ENCODE results near the gene DLGAP1. TPM values are rescaled to one million over a fixed set of nuclear protein-coding genes. Genes with fewer than 3 reads are reported as not detected.

The DLGAP1 gene
- total RNA-seq, 1 experiment from 2014 or later: 23.2 TPM

DNA sequence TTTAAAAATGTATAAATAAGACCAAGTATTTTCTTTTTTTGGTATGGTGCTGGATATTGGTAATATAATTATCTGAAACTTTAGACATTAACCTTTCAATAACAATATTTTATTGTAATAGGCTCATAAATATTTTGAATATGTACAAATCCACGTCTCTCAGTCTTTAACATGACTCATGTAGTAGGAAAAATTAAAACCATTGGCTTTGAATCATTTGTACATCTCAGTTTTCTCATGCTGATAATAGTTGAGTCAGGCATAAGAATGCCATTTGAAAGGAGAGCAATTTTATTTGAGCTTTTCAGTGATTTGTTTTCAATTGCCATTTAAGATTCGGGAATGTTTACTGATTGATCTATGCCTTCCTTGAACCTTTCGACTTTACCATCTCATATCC, 640.3 kb downstream of the DLGAP1 start:
- Histone ChIP-seq H3K14ac (ENCODE audit: insufficient read depth, low read length) (no peak overlapping the region), H4K8ac (replicated peaks; ENCODE audit: insufficient read length, low read depth, low read length) (no peak overlapping the region), H3K4ac (ENCODE audit: low read depth, low read length) (no peak overlapping the region), H3K4me1 (ENCODE audit: insufficient read depth, low read length) (no peaks in the 10 kb centered on the region), H3K27me3 (ENCODE audit: insufficient read depth, low read length) (no peaks in the 10 kb centered on the region), H3K18ac (ENCODE audit: insufficient read length, low read depth, low read length) (no peak overlapping the region), H3K56ac (ENCODE audit: insufficient read length, low read depth, low read length) (no peak overlapping the region), H2AFZ (ENCODE audit: low read length) (no peak overlapping the region), H3K79me2 (ENCODE audit: insufficient read depth, low read length) (no peaks in the 10 kb centered on the region), H2BK120ac (ENCODE audit: low read depth, low read length, poor library complexity, severe bottlenecking) (no peak overlapping the region), H2BK5ac (ENCODE audit: insufficient read length, low read length) (no peak overlapping the region), H3K9ac (ENCODE audit: extremely low read depth, insufficient read length, low read length) (no peak overlapping the region), H3K79me1 (ENCODE audit: insufficient read depth, low read depth, low read length, poor library complexity, severe bottlenecking) (no peaks in the 10 kb centered on the region), H4K91ac (ENCODE audit: insufficient read length, low read depth, low read length) (no peak overlapping the region), H3K4me2 (ENCODE audit: insufficient read depth, insufficient read length, low read length) (no peak overlapping the region), H3T11ph (ENCODE audit: low read length) (no peak overlapping the region), H3K27ac (ENCODE audit: insufficient read length, low read depth, low read length) (no peak overlapping the region), H3K23ac (ENCODE audit: insufficient read length, low read depth, low read length) (no peak overlapping the region), H2BK15ac (ENCODE audit: low read depth, low read length) (no peak overlapping the region), H3K23me2 (ENCODE audit: insufficient read length, low read depth, low read length, poor library complexity, severe bottlenecking) (no peaks in the 10 kb centered on the region), H3K9me3 (ENCODE audit: control insufficient read depth, low read depth, low read length) (no peaks in the 10 kb centered on the region), H2BK20ac (ENCODE audit: low read depth, low read length, poor library complexity, severe bottlenecking) (no peak overlapping the region), H2AK5ac (ENCODE audit: insufficient read length, low read length) (no peak overlapping the region), H2BK12ac (ENCODE audit: insufficient read length, low read depth, low read length) (no peak overlapping the region), H4K20me1 (ENCODE audit: control insufficient read depth, insufficient read depth, insufficient read length) (no peaks in the 10 kb centered on the region), H4K5ac (ENCODE audit: insufficient read length, low read depth, low read length) (no peak overlapping the region)
- H3K4me1 Mint-ChIP-seq: peaks cover 0 to under 1% of the 10 kb centered on the region in 2 experiments; a peak in 2 of 4 replicates
- no peaks in the 10 kb centered on the region for H3K27me3 Mint-ChIP-seq (ENCODE audit: low read depth)
- DNase-seq: no peak
- TF ChIP-seq, protein P1, sequence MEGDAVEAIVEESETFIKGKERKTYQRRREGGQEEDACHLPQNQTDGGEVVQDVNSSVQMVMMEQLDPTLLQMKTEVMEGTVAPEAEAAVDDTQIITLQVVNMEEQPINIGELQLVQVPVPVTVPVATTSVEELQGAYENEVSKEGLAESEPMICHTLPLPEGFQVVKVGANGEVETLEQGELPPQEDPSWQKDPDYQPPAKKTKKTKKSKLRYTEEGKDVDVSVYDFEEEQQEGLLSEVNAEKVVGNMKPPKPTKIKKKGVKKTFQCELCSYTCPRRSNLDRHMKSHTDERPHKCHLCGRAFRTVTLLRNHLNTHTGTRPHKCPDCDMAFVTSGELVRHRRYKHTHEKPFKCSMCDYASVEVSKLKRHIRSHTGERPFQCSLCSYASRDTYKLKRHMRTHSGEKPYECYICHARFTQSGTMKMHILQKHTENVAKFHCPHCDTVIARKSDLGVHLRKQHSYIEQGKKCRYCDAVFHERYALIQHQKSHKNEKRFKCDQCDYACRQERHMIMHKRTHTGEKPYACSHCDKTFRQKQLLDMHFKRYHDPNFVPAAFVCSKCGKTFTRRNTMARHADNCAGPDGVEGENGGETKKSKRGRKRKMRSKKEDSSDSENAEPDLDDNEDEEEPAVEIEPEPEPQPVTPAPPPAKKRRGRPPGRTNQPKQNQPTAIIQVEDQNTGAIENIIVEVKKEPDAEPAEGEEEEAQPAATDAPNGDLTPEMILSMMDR (conservative IDR thresholded peaks at IDR 0.05): no peak
- WGBS (ENCODE audit: extremely low coverage, insufficient read length, low lambda C conversion rate): no CpG with 5 or more reads among the region's 3 CpGs
- no peak overlapping the region for H3K4me3 Mint-ChIP-seq
- peaks cover 3 to 7% (median 4%) of the 10 kb centered on the region in 3 experiments; a peak in 5 of 7 replicates for H3K36me3 Mint-ChIP-seq (ENCODE audit: insufficient read depth in 1 of 3, low read depth in 3 of 3)
- H3K9me3 Mint-ChIP-seq: no peaks in the 10 kb centered on the region
- no peak overlapping the region for H3K27ac Mint-ChIP-seq
